T-helper 2 cell (primary cell): ENCODE measurements around the gene VOPP1.

Experiments used
- DNase-seq, 5 experiments: peaks; one replicate each; pipeline versions ENCODE4 v3.0.0 to v3.0.0-alpha.2; 2012 to 2022

VOPP1 gene

DNA sequence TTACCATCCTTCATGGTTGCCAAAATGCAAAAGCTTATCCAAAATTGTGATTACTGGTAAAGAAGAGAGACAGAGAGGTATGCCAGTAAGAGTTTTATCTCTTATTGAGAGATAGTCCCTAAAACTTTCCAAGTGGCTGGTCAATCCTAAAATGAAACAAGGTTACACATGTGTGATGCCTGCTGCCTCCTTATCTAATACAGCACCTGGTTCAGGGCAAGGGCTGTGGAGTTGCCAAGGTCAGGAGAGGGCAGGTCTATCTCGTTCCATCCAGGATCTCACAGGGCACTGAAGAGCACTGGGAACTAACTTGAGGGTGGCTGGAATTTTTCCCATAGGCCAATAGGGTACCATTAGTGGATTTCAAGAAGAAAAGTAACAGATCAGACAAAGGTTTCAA is 18.3 kb downstream of the VOPP1 start:
- no peak for DNase-seq

DNA sequence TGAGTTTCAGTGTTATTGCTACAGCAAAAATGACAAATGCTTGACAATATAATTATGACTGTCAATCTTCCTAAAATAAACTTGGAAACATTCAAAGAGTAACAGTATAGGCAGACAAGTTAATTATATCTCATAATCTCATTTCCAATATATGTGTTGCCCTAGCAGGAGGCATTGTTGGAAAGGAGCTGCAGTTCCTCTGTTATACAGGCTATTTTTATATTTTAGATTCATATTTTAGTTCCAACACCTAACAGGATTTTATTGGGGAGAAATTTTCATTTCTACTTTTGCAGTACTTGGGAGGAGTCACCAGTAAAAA is 19.3 kb downstream of the VOPP1 start:
- DNase-seq, result no peak

DNA sequence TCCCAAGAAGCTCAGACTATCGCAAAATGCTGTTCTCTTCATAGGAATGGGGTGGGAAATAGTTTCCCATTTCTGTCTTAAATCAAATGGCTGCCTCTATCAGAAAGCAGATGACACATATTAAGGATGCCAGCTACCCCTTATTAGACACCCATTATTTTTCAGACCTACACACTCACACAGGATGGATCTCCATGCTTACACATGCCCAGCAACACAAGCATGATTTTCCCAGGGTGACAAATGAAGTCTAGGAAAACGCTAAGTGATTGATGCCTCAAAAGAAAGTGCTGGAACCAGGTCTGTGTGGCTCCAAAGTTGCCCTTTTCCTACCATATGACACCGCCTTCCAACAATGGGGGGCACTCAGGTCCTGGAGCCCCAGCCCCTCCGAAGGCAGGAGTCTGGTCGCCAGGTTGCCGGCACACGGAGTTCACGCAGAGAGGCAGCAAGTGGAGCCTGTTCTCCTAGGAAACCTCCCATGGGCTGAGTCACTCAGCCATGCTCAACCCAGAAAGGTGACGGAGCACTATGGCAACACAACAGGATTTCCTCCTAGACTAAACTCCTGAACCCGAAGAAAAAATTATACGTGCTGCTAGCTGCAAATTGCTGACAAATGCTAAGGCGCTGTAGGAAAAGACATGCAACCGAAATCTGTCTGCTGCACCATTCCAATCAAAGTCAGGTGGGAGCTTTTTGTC is 19.8 kb downstream of the VOPP1 start:
- DNase-seq, result no peak

DNA sequence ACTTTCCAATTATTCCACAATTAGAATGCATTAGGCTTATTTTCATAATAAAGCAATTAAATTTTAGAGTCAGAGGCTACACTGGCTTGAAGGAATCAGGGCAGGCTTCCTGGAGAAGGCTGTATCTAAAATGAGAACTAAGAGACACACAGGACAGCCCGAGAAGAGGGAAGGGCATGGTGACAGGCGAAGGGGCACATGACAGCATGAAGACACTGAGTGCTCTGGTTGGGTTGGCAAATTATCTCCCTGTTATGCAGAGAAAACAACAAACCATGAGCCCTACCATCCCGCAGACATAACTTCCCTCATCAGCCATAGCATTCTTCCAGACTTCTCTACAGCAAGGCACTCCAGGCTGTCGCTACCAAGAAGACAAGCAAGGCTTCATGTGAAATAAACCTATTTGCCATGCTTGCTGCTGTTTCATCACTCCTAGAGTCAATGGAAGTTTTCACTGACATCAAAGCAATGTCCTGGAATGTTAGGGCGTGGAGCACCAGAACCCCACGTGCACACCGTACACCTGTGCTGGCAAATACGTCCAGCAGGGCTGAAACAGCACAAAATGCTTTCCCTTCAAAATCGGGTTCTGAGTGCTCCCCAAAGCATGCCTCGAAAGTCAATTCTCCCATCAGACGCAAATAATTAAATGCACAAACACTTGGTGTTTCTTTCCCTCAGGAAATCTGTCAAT is 21.3 kb downstream of the VOPP1 start:
- DNase-seq, result no peak

DNA sequence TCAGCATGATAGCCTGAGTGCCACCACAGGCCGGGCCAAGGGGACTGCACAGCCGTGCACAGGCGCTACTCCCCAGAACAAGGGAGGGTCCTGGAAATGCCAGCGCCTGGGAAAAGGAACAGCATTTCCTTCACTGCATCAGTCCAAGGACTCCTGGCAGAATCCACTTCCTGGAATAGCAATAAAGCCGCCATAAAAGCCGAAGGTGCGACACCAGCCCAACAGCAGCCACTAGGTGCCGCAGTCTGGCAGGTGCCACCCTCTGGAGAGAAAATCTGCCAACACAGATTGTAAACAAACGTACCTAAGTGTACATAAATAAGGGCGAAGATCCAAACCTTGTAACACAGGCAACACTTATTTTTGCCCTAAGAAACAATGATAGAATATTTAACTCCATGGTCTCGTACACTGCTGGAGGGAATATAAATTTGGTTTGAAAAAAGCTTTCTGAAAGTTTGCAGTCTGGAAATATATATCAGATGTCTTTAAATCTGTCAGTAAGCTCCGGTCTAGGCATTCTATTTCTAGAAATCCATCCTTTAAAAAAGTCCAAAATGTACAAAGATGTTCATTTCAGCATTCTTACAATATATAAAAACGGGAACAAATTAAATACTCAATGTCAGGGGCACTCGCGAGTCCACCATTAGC is 22.2 kb downstream of the VOPP1 start:
- DNase-seq, result no peak

DNA sequence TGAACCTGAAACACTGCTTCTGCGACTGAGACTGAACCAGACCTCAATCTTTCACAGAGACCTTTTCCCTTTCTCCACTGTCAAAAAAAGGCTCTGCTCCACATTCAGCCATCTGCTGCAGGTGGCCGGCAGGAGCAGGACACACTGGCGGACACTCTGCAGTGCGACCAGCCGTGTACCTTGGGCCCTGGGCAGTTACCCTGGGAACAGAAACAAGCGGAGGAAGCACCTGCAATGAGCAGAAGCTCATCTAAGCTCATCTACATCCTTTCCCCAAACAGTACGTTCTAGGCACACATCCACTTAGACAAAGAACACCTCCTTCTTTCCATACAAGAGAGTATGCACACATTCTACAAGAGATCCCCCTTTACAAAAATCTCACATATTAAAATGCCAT is 22.8 kb downstream of the VOPP1 start:
- no peak for DNase-seq

DNA sequence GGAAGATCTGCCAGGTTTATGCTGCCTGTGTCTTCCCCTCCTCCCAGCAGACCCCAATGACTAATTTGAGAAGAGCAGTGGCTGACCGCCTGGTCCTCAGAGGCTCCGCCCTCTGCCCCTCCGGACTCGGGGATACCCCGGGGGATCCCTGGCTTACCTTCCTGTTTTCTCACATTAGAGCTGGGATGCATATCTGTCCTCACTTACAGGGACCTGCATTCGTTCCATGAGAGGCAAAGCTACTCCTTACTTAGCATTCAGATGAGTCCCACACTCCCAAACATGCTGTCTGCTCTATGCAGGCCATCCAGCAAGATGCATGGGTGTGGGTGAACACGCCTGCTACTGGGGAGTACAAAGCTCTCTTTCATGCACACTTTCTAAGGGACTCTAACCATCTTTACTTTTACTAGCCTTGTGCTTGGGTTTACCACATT is 24.0 kb downstream of the VOPP1 start:
- no peak for DNase-seq

DNA sequence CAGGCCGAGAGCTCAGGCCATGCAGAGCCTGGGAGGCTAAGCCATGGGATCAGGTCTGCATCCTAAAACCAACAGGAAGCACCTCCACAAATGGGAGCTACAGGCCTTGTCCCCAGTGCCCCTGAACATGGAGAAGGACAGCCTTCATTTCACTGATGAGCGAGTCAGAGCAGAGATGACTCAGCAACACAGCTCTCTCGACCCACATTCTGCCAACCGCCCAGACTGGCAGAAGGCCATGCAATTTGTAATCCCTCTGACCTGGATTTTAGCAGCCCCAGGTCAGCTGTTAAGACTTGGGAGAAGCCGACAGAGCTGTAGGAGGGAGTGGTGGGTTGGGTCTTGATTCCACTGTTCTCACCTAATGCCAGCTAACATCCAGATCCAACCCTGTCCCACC is 25.5 kb downstream of the VOPP1 start:
- peak in 2 of 5 experiments; percentile 23 to 75 for DNase-seq

DNA sequence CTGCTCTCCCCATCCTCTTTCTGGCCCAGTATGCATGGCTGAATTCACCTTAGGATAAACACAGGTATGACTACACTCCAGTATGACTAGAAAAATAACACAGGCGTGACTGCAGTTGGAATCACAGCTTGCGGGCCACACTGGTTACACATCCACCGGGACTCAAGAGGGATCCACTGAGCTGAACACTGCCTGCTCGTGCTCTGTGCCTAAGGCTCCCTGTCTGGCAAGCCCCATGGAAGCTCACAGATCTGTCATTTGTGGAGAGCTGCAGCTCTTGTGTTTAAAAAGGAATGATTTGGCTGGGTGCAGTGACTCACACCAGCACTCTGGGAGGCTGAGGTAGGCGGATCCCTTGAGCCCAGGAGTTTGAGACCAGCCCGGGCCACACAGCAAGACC is 26.8 kb downstream of the VOPP1 start:
- DNase-seq, result no peak

DNA sequence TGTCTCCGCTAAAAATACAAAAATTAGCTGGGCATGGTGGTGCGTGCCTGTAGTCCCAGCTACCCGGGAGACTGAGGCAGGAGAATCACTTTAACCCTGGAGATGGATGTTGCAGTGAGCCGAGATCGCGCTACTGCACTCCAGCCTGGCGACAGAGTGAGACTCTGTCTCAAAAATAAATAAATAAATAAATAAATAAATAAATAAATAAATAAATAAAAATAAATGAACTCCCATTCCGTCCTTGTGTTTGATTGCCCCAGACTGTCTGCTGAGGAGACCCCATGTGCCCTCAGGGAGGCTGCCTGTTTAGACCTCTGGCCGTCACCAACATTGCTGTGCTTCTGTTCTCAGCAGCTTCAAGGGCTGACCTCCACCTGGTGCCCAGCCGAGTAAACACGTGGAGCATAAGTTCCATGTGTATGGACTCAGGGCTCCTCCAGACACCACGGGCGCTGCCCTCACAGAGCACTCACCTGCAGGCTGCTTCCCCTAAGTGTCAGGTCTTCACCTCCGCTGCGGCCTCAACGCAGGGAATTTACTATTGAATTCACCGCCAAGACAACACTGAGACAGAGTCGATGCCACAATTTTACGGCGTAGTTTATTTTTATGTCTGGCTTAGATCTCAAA is 32.0 kb downstream of the VOPP1 start:
- DNase-seq, result no peak

DNA sequence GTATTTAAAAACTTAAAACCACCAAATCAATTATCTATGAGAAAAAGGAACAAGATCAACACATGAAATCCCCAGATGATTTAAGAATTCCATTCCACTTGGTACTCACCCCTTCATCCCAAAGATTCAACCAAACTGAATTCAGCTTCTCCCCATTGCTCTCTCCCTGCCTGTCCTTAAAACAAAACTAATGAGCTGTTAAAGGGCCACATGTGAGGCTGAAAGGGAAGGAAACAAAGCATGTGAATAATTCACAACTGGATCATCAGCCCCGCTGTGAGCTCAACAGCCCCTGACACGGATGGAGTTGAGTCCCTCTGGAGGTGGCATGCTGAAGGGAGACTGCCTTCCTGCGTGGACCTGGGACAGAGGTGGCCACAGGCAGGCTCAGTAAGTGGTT is 32.9 kb downstream of the VOPP1 start:
- DNase-seq, result no peak

DNA sequence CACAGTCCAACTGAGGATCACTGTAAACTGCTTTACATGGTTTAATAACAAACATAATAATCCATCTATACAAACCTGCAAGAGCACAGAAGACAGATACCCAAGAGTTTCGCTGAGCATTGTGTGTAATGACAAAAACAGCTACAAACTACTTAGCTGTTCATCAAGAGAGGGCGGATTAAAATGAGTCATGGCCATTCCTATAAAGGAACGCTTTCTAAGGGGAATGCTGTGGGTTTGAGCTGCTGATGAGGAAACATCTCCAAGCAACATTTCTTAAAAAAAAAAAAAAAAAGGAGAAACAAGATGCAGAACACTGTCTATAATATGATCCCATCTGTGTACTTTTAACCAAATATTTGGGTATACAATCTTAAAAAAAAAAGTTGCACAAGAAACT is 33.8 kb downstream of the VOPP1 start:
- DNase-seq, result no peak

DNA sequence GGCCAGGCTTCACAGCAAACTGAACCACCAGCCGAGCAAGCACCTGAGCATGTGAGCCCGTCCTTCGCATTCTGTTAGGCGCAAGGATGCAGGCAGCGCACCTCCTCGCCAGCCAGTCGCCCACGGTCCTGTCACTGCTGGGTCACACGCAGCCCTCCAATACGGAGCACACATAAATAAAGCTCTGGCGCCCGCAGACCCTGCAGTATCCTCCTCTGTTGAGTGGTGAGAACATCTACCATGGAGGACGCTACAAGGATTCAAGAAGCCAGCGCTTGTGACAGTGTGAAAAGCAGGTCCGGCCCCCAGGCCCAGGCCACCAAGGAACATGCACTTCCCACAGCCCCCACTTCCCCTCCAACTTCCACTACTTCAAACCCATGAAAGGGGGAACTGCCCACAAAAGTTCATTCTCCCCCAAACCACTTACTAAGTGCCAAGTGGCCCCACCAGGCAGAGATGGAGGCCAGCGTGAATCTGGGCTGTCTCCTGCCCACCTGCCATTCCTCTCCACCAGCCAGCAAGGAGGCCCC is 34.8 kb downstream of the VOPP1 start:
- DNase-seq, result no peak

DNA sequence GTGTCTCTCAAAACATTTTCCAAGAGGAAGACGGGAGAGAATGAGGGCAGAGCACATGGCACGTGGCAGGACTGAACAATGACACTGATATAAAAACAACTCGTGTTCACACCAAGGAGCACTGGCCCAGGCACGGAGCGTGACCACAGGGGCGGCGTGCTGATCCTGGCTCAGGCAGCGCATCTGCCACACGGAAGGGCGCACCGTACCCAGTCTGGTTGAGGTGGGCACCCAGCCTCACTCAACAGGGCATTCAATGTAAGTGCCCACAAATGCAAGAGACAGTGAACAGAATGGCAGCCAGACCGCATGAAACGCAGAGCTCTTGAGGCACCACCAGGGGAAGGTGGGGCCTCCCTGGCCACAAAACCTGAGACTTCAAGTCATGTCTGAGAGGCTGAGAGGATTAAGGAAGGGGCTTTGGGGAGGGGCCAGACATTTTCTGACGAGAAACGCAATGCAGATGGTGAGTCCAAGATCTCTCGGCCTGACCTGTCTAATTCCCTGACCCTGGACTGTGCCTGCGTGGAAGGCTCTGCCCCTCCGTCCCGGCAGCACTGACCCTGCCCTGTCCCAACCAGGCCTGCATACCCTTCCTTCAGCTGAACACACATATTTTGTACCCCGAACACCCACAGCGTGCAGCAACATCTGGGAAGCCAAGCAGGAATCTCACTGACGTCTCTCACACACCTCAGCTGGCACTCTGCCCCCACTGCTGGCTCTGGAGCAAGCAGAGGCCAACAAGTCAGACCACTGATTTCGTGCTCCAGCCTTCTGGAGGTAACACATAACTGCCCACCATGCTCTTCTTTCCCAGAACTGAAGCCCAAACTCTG is 35.5 kb downstream of the VOPP1 start:
- peak in 1 of 5 experiments; percentile 61 for DNase-seq

DNA sequence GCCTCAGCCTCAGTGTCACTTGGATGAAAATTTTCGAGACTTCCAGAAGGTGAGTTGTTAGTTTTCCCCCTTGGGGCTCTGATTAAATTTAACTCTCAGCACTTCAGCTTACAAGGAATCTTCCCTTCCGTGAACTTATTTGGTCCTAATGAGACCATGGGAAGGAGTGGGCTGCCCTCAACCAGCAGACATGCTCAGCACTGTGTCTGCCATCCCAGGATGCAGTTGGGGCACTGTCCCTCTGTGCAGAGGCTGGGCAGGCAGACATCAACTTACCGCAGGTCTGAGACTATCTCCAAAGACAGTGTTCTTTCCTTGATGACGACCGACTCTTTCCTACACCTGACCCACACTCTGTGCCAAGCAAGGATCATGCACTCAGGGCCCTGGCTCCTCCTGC is 36.7 kb downstream of the VOPP1 start:
- no peak for DNase-seq

DNA sequence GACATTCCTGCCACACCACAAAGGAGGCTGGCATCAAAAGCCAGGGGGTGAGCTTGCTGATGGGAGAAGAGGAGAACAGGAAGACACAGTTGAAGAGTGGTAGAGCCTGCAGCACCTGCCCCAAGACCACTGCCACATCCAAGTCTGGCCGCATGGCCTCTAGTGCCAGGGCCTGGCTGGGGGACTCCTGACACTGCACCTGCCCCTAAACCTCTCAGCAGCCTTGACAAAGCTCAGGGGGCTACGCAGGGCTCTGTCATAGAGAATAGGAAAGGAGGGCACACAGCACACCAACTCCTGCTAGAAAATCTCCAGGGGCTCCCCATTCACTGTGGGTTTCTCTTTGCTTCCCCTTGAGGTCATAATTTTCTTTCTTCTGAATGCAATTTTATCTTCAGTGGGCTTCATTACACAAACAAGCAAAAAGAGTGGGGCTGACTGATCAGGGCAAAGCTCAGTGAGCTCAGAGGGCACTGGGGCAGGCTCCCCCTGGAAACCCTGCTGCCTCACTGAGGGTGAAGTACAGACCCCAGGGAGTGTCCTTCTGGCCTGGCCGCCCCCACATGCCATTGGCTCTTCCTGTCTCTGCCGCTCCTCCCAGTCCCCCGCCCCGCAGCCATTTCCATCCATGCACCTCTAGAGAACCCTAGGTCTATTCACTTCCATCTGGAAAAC is 37.2 kb downstream of the VOPP1 start:
- no peak for DNase-seq

DNA sequence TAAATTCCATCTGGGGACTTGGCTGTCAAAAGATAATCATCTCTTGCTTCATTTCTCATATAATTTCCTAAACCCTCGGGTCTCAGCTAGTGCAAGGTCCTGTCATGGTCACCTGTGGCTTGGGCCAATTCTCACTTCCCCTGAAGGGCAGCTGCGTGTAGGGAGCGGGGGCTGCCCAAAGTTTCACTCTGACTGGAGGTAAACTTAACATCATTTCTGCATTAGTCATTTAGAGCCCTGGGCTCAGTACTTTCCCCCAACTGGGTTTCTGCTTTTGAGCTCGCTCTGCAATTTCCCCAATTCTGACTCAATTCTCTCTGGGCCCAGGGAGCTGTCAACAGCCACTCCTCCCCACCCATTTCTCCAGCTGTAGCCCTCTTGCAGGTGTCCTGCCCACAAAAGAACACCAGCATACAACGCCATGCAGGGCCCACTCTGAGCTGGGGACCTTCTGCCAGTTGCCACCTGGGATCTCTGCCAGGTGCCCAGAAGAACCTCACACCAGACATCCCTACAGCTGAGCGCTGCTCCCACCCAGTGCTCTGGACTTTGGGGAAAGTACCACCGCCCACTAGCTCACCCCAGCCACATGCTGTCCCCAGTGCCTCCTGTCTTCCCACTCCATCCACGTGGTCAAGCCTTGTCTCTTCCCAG is 37.9 kb downstream of the VOPP1 start:
- DNase-seq, result peak in 4 of 5 experiments; percentile 27 to 96 (median 46)

DNA sequence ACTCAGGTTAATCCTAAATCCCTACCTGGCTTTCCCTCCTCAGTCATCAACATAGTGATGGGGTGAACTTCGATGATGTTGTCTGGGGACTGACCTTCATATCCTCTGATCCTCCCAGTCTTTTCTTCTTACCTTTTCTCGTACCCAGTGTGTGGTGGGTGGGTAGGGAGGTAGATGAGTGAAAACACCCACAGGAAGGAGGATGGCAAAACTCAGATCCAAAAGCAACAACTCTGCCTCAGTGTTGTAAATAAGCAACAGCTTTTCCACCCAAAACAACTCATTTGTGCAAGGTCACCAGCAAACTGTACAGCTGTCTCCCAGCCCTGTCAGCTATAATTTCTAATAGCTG is 38.6 kb downstream of the VOPP1 start:
- peak in 1 of 5 experiments; percentile 76 for DNase-seq

DNA sequence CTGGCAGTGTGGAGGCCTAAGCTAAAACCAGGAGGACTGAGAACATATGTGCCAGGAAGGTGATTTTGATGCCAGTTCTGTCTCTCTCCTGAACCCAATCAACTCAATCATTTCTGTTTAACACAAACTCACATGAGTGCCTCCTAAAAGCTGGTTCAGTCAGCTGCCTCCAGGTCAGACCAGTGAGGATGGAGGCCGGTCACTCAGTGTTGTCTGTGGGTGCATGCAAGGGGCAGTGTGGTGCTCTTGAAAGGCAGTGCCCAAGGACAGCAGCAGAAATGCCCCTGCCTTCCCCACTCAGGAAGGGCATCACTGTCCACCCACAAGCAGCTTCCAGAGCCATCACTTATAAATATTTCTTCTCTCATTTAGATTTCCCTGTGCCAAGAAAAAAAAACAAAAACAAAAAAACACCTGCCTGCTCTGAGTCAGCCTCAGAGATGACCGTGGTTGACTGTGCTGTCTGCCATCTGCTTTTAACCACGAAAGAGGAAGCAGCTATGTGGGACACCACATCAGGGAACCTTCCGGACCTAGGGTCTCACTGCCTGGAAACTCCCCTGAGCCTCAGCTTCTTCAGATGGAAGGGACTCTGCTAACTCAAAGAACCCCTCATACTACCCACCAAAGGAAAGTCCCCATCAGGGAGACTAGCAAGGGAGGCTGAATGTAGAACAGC is 39.1 kb downstream of the VOPP1 start:
- peak; percentile 24 to 96 (median 68) for DNase-seq

DNA sequence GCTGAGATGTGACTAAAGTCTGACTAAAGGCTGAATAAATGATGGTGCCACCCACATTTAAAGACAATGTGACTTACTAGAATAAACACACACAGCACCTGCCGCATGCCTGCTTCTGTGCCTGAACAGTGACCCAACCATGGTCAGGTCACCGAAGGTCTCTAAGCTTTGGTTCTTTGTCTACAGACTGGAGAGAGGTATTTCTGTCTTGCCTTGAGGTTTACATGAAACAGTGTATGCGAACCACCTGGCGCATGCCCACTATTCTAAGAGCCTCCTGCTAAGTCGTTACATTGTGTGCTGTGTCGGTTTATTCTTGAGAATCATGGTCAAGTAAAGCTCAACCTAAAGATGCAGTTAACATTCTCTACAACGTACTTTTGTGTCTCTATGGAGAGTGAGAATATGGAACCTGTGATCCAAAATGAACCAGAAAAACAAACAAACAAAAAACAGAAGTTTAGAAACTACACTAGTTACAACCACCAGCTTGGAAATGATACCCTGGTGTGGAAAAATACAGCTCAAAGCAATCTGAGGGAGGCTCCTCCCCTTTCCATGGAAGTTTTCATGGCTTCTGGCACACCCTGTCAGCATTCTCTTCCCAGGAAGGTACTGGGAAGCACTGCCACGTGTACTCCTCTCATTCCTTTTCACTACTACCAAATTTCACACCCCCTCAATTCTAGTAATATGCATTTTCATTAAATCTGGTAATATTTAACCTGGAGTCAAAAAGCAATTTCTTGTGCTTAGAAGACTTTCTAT is 40.0 kb downstream of the VOPP1 start:
- DNase-seq, result no peak
